Measurements from ENCODE around the gene CCDC38.

The CCDC38 gene

GRCh38 chr12:95956557-95957145, 14.2 kb upstream of the CCDC38 start:
- no peaks in the 10 kb centered on the region for H3K27me3 ChIP-seq (ENCODE audit: control insufficient read depth, insufficient read depth, low read length)

GRCh38 chr12:95955549-95956159, 13.2 kb upstream of the CCDC38 start:
- Histone ChIP-seq H3K9me3 (ENCODE audit: control insufficient read depth, low read length) (no peaks in the 10 kb centered on the region), H3K9ac (ENCODE audit: low read length) (no peak overlapping the region), H3K27me3 (ENCODE audit: control insufficient read depth, insufficient read depth, low read length) (no peaks in the 10 kb centered on the region), H3K4me3 (ENCODE audit: low read length) (no peak overlapping the region), H3K4me1 (ENCODE audit: control insufficient read depth, insufficient read depth, low read length) (no peaks in the 10 kb centered on the region), H3K36me3 (ENCODE audit: control insufficient read depth, insufficient read depth, low read length) (no peaks in the 10 kb centered on the region)

More at GRCh38 chr12:95956557-95957145, 14.2 kb upstream of the CCDC38 start:
- H3K9me3 ChIP-seq (ENCODE audit: control insufficient read depth, low read length) = no peaks in the 10 kb centered on the region
- H3K36me3 ChIP-seq (ENCODE audit: control insufficient read depth, insufficient read depth, low read length) = no peaks in the 10 kb centered on the region
- H3K4me3 ChIP-seq (ENCODE audit: low read length) = no peak overlapping the region
- no peaks in the 10 kb centered on the region for H3K4me1 ChIP-seq (ENCODE audit: control insufficient read depth, insufficient read depth, low read length)
- H3K9ac ChIP-seq (ENCODE audit: low read length) = no peak overlapping the region

GRCh38 chr12:95953000-95953399, 10.6 kb upstream of the CCDC38 start:
- Histone ChIP-seq H3K4me1 (ENCODE audit: control insufficient read depth, insufficient read depth, low read length) (no peaks in the 10 kb centered on the region), H3K4me3 (ENCODE audit: low read length) (no peak overlapping the region), H3K9ac (ENCODE audit: low read length) (no peak overlapping the region), H3K9me3 (ENCODE audit: control insufficient read depth, low read length) (no peaks in the 10 kb centered on the region), H3K27me3 (ENCODE audit: control insufficient read depth, insufficient read depth, low read length) (no peaks in the 10 kb centered on the region), H3K36me3 (ENCODE audit: control insufficient read depth, insufficient read depth, low read length) (no peaks in the 10 kb centered on the region)

GRCh38 chr12:95951515-95951914, 9.1 kb upstream of the CCDC38 start:
- H3K4me1 ChIP-seq (ENCODE audit: control insufficient read depth, insufficient read depth, low read length) = no peaks in the 10 kb centered on the region

GRCh38 chr12:95949477-95950206, 7.2 kb upstream of the CCDC38 start:
- Histone ChIP-seq H3K4me1 (ENCODE audit: control insufficient read depth, insufficient read depth, low read length) (no peaks in the 10 kb centered on the region), H3K9me3 (ENCODE audit: control insufficient read depth, low read length) (no peaks in the 10 kb centered on the region), H3K9ac (ENCODE audit: low read length) (no peak overlapping the region), H3K36me3 (ENCODE audit: control insufficient read depth, insufficient read depth, low read length) (no peaks in the 10 kb centered on the region), H3K27me3 (ENCODE audit: control insufficient read depth, insufficient read depth, low read length) (no peaks in the 10 kb centered on the region), H3K4me3 (ENCODE audit: low read length) (no peak overlapping the region)

More at GRCh38 chr12:95951515-95951914, 9.1 kb upstream of the CCDC38 start:
- no peak overlapping the region for H3K9ac ChIP-seq (ENCODE audit: low read length)
- H3K27me3 ChIP-seq (ENCODE audit: control insufficient read depth, insufficient read depth, low read length) = no peaks in the 10 kb centered on the region
- no peaks in the 10 kb centered on the region for H3K36me3 ChIP-seq (ENCODE audit: control insufficient read depth, insufficient read depth, low read length)
- no peak overlapping the region for H3K4me3 ChIP-seq (ENCODE audit: low read length)
- H3K9me3 ChIP-seq (ENCODE audit: control insufficient read depth, low read length) = no peaks in the 10 kb centered on the region

GRCh38 chr12:95944108-95944704, 1.8 kb upstream of the CCDC38 start:
- no peaks in the 10 kb centered on the region for H3K9me3 ChIP-seq (ENCODE audit: control insufficient read depth, low read length)
- peaks cover 5% of the 10 kb centered on the region for H3K27me3 ChIP-seq (ENCODE audit: control insufficient read depth, insufficient read depth, low read length)
- H3K4me1 ChIP-seq (ENCODE audit: control insufficient read depth, insufficient read depth, low read length) = peaks cover 9% of the 10 kb centered on the region
- no peaks in the 10 kb centered on the region for H3K36me3 ChIP-seq (ENCODE audit: control insufficient read depth, insufficient read depth, low read length)
- no peak overlapping the region for H3K4me3 ChIP-seq (ENCODE audit: low read length)
- no peak overlapping the region for H3K9ac ChIP-seq (ENCODE audit: low read length)

GRCh38 chr12:95943330-95943842, 972 bp upstream of the CCDC38 start, which contains the start of gene AMDHD1:
AMDHD1 (plus strand) TSS chr12:95943331; CDS start chr12:95943399, 68 bp downstream.
- H3K4me1 ChIP-seq (ENCODE audit: control insufficient read depth, insufficient read depth, low read length) = peaks cover 9% of the 10 kb centered on the region
- no peaks in the 10 kb centered on the region for H3K9me3 ChIP-seq (ENCODE audit: control insufficient read depth, low read length)
- H3K4me3 ChIP-seq (ENCODE audit: low read length) = peak within 1 kb of the TSS; percentile 50
- H3K9ac ChIP-seq (ENCODE audit: low read length) = peak within 1 kb of the TSS; percentile 75
- H3K36me3 ChIP-seq (ENCODE audit: control insufficient read depth, insufficient read depth, low read length) = no peaks in the 10 kb centered on the region
- peaks cover 5% of the 10 kb centered on the region for H3K27me3 ChIP-seq (ENCODE audit: control insufficient read depth, insufficient read depth, low read length)

GRCh38 chr12:95942101-95942523, 302 bp downstream of the CCDC38 start:
- peaks cover 9% of the 10 kb centered on the region for H3K4me1 ChIP-seq (ENCODE audit: control insufficient read depth, insufficient read depth, low read length)
- H3K4me3 ChIP-seq (ENCODE audit: low read length) = peak overlapping the region; percentile 50
- H3K9me3 ChIP-seq (ENCODE audit: control insufficient read depth, low read length) = no peaks in the 10 kb centered on the region
- peak overlapping the region; percentile 75 for H3K9ac ChIP-seq (ENCODE audit: low read length)
- H3K36me3 ChIP-seq (ENCODE audit: control insufficient read depth, insufficient read depth, low read length) = no peaks in the 10 kb centered on the region
- peaks cover 5% of the 10 kb centered on the region for H3K27me3 ChIP-seq (ENCODE audit: control insufficient read depth, insufficient read depth, low read length)

- Histone ChIP-seq H3K27me3 (ENCODE audit: control insufficient read depth, insufficient read depth, low read length) (peaks cover 5% of the 10 kb centered on the region), H3K4me1 (ENCODE audit: control insufficient read depth, insufficient read depth, low read length) (peaks cover 9% of the 10 kb centered on the region), H3K4me3 (ENCODE audit: low read length) (no peak overlapping the region), H3K9ac (ENCODE audit: low read length) (no peak overlapping the region), H3K36me3 (ENCODE audit: control insufficient read depth, insufficient read depth, low read length) (no peaks in the 10 kb centered on the region), H3K9me3 (ENCODE audit: control insufficient read depth, low read length) (no peaks in the 10 kb centered on the region)
Observed at GRCh38 chr12:95940514-95940913, 1.9 kb downstream of the CCDC38 start.

GRCh38 chr12:95922231-95922630, 20.2 kb downstream of the CCDC38 start:
- Histone ChIP-seq H3K9me3 (ENCODE audit: control insufficient read depth, low read length) (no peaks in the 10 kb centered on the region), H3K9ac (ENCODE audit: low read length) (no peak overlapping the region), H3K36me3 (ENCODE audit: control insufficient read depth, insufficient read depth, low read length) (no peaks in the 10 kb centered on the region), H3K27me3 (ENCODE audit: control insufficient read depth, insufficient read depth, low read length) (no peaks in the 10 kb centered on the region), H3K4me3 (ENCODE audit: low read length) (no peak overlapping the region), H3K4me1 (ENCODE audit: control insufficient read depth, insufficient read depth, low read length) (no peaks in the 10 kb centered on the region)

GRCh38 chr12:95919110-95919509, 23.3 kb downstream of the CCDC38 start:
- H3K9me3 ChIP-seq (ENCODE audit: control insufficient read depth, low read length) = no peaks in the 10 kb centered on the region
- no peaks in the 10 kb centered on the region for H3K27me3 ChIP-seq (ENCODE audit: control insufficient read depth, insufficient read depth, low read length)
- H3K9ac ChIP-seq (ENCODE audit: low read length) = no peak overlapping the region
- H3K4me1 ChIP-seq (ENCODE audit: control insufficient read depth, insufficient read depth, low read length) = no peaks in the 10 kb centered on the region
- H3K4me3 ChIP-seq (ENCODE audit: low read length) = no peak overlapping the region
- H3K36me3 ChIP-seq (ENCODE audit: control insufficient read depth, insufficient read depth, low read length) = no peaks in the 10 kb centered on the region

Measured in mucosa of stomach (tissue), 1 donor.